Endometrial microvascular endothelial cells (primary cell): ENCODE data around the gene NHS. TPM values are rescaled to one million over a fixed set of nuclear protein-coding genes. Genes with fewer than 3 reads are reported as not detected.

Experiments
- in situ Hi-C: cut with HindIII; loops from 2 replicates; pipeline ENCODE4 v1.10.0; 2017; ENCODE audit warnings: low sequenced_read_pairs, low pct_unique_long_range_greater_than_20kb; ENCODE audit errors: inconsistent ontology term
- total RNA-seq: library from RNA; depleted of rRNA; stranded (reverse); fragments of >200 nt; gene quantifications from one replicate; pipeline ENCODE4 v1.2.3, GENCODE V29; 2015; ENCODE audit errors: inconsistent ontology term

Gene NHS
- total RNA-seq, 1 donor from 2014 or later: not detected

DNA sequence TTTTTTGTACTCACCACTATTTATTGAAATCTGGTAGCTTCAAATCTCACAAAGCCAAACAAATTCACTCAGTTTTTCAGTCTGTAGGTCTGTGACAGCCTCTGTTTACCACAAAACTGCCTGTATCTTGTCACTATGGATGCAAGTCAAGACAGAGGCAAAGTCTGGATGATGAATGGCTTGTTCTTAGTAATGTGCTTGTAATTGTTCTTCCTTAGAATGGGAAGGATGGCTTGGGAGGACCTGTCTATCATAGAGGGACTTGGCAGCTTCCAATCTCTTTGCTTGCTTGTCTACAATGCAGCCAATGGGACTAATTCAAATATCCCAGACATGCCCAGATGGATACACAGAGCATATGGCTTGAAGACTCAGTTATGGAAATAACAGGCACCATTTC, 221.1 kb downstream of the NHS start:
- in situ Hi-C loops: no loop called here

DNA sequence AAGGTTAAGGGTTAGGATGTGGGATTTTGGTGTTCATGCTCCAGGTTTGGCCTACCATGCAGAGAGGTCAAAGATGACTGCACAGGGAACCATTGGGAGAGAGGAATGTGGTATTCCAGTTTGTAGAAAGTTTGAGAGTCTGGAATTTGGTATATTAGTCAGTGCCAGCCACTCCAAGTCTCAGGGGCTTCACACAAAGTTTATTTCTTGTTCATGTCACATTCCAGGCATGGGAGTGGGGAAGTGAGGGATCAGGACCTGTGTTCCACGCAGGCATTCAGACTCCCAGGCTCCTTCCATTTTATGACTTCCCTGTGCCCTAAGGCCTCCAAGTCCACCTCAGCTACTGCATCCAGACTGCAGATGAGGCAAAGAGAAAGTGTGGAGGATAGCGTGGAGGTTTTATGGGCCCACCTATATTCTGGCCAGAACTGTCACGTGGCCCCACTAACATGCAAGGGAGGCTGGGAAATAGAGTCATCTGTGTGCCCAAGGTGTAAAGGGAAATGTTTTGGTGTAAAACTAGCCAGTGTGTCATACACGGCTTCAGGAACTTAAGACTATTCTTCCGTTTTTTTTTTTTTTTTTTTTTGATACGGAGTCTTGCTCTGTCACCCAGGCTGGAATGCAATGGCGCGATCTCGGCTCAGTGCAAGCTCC, 221.7 kb downstream of the NHS start:
- in situ Hi-C loops: no loop called here

GRCh38 chrX:17597327-17597726, 222.3 kb downstream of the NHS start:
- in situ Hi-C loops: no loop called here

DNA sequence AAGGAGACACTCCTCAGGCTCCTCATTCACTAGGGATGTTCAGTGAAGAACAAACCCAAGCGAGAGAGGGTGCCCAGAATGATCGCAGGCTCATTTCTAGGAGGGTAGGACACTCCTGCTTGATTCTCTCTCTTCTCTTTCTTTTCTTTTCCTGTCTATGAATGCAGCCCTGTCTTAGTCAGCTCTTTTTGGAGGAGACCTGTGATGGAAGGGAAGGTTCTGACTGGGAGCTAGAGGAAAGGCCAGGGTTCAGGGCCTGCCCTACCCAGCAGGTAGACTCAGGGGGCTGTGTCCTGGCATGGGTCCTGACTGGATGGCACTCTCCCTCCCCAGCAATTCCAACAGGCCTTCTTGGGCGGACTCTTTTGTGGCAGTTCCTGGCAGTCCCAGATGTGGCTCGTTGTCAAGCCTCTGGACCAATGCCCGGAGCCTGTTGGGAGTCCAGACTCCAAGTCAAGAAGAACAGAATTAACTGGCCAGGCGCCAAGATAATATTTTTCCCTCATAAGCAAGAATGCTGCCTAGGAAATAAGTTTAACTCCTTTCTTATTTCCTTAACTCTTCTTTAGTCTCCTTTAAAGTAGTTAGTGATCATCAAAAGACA, 222.9 kb downstream of the NHS start:
- in situ Hi-C loops: no loop called here

DNA sequence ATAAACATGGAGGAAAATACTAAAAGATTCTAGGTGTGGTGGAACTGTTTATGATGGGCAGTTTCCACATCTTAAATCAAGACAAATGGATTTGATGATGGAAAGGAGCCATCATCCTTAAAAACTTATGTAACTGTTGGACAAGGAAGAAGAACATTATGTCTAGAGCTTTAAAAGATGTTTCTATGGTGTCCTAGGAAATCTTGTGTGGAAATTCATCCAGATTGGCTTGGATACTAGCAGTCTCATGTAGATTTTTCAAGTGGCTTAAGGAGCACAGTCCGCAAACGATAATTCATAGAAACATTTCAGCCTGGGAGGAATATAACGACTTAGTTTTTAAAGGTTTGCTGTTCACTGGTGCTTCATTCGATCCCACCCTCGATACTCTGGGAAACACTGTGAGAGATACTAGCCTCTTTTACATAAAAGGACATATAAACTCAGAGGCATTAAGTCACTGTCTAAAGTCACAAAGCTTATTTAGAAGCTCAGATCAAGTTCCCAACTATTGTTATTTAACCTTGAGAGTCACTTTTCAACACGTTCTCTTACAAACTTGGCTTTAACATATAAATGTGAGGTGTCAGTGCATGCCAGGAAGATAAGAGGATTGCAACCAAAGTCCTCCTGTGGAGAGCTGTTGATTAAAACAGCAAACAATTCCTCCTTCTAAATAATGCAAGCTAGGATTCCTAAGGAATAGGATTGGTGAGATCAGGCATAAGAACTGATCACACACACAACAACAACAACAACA, 226.6 kb downstream of the NHS start:
- in situ Hi-C loops: no loop called here

DNA sequence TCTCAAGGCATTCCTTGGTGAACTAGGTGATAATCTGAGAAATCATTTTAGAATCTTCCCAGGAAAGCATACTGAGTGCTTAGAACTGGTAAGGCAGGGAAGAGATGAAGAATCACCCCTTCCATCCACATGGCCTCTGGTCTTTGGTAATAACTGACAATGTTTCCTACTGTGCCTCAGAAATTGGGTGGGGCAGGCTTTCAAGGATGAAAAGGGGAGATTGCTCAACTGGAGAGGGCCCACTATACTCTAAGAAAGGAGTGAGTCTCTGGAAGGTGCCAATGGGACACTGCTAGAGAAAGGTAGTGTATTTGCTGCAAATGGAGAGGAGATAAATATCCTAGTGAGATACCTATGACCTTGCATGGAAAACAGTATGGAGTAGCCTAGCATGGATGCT, 227.2 kb downstream of the NHS start:
- in situ Hi-C loops: no loop called here

- in situ Hi-C loops: no loop called here
These were observed 228.2 kb downstream of the NHS start for GRCh38 chrX:17603196-17603595.

DNA sequence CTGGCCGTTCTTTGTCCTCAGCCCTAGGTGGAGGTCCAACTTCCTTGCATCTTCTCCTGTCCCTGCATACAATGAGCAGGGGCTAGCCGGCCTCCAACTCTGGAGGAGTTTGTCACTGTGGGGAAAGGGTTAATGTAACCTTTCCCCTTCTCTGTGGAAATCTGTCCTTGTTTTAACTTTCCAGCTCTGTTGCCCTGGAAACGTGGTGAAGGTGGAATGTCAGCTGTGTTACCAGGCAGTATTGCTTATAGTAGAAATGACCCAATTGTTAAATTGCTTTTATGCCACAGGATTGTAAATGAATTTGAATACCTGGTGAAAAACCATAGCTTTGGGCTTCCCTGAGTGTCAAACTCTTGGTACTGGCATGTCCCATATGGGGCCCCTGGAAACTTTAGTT, 230.7 kb downstream of the NHS start:
- in situ Hi-C loops: no loop called here

DNA sequence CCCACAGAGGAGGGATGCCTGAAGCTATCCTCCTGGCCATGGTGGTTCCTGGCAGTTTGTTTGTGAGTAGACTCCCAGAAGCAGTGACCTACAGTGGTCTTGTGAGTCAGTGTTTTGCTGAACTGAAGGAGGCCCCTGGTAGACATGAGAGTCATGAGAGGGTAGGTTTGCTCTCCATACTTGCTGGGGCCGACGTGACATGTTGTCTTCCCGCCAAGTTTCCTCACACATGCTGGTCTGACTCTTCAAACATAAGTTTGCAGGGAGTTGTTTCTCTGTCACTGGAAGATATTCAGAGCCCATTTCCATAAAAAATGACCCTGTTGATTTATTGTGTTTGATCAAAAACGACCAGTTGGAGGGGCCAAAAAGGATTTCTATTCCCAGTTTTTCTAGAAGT, 231.2 kb downstream of the NHS start:
- in situ Hi-C loops: no loop called here

DNA sequence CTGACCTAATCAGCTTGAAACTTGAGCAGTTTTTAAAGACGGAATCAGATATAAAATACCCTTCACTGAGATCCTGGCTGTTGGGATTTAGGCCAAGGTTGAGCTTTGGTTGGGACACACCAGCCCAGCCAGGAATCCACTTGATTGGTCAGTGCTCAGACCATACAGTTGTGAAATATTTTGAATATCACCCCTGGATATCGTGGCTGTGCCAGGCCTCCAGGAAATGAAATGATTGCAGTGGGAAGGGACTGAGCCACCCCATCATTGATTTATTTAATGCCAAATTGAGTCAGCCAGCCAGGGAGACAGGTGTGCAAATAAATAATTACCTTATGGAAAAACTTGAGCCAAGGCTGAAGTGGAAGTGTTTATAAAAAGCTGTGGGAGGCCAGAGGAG, 233.9 kb downstream of the NHS start:
- in situ Hi-C loops: no loop called here

- in situ Hi-C loops: no loop called here
These were observed 235.8 kb downstream of the NHS start for GRCh38 chrX:17610788-17611187.

DNA sequence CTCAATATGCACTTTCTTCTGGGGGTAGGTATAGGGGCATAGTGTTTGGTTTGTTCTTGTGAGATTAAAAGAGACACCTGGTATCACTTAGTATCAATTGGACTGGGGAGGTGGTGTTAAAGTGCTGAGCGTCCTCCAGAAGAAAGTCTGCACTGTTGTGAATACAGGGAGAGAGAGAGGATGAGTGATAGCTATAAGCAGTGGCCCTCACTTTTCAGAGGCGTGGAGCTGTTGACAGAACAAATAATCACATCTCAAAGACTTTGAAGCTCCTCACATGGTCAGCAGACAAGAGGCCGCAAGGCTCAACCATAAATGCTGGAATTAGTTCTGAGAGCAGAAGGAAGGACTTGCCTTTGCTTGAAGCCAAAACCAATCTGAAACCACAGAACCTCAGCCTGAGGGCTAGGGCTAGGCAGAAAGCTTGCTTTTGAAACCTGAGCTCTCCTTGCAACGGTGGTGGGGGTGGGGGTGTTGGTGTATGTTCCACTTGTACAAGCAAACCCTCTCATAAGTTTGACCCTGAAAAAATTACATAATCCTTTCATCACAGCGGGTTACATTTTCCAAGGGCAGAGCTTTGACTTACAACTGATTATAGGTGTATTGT, 239.1 kb downstream of the NHS start:
- in situ Hi-C loops: no loop called here

- in situ Hi-C loops: no loop called here
These were observed 241.9 kb downstream of the NHS start for GRCh38 chrX:17616936-17617335.

DNA sequence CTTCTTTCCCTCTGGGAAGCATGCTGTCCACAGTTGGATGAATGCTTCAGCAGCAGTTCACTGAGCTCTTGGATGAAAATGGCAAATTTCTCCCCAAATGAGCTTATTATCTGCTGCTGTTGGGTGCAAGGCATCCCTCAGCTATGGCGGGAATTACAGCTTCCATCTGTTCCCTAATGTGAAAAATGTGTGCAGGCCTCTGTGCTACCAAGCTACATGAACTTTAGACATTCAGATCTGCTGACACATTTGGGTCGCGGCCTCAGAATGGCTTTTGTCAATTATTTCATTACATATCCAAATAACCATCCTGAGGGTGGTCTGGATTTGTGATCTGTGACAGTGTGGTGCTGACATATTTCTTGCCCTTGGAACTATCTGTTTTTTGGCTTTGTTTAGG, 242.8 kb downstream of the NHS start:
- in situ Hi-C loops: no loop called here

DNA sequence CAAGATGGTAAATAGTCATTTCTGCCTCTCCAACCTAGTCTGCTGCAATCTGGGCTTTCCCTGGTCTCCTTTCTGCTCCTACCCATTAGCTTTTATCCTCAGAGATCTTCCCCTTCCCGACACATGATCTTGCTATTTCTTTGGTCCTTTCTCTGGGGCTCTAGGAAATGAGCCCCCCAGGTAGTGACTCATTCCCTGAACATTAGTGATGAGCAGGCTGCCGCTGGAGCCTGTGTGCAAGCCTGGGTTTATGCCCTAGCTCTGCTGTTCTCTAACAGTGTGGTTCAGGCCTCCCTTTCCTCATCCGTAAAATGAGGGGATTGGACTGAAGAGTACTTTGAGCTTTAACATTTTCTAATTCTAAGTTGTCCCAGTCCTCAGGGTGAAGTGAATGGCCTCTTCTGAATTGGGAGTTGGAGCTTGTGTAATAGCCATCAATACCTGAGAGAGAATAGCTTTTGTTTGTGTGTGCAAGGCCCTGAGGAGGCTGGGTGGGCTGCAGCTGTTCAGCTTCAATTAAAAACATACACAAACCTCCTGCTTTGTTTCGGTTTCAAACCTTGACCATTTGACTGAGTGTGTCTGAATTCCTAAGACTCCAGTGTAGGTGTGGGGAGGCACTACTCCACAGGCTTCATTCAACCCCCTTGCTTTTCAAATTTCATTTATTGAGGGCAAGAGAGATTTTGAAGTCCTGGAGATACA, 246.7 kb downstream of the NHS start:
- in situ Hi-C loops: no loop called here

- in situ Hi-C loops: no loop called here
These were observed 247.3 kb downstream of the NHS start for GRCh38 chrX:17622331-17622730.

GRCh38 chrX:17623750-17624149, 248.8 kb downstream of the NHS start:
- in situ Hi-C loops: no loop called here

GRCh38 chrX:17627026-17627425, 252.0 kb downstream of the NHS start:
- in situ Hi-C loops: no loop called here

- in situ Hi-C loops: no loop called here
These were observed 254.0 kb downstream of the NHS start for GRCh38 chrX:17628976-17629375.
